ENCODE results near the gene CD74.

Gene CD74

DNA sequence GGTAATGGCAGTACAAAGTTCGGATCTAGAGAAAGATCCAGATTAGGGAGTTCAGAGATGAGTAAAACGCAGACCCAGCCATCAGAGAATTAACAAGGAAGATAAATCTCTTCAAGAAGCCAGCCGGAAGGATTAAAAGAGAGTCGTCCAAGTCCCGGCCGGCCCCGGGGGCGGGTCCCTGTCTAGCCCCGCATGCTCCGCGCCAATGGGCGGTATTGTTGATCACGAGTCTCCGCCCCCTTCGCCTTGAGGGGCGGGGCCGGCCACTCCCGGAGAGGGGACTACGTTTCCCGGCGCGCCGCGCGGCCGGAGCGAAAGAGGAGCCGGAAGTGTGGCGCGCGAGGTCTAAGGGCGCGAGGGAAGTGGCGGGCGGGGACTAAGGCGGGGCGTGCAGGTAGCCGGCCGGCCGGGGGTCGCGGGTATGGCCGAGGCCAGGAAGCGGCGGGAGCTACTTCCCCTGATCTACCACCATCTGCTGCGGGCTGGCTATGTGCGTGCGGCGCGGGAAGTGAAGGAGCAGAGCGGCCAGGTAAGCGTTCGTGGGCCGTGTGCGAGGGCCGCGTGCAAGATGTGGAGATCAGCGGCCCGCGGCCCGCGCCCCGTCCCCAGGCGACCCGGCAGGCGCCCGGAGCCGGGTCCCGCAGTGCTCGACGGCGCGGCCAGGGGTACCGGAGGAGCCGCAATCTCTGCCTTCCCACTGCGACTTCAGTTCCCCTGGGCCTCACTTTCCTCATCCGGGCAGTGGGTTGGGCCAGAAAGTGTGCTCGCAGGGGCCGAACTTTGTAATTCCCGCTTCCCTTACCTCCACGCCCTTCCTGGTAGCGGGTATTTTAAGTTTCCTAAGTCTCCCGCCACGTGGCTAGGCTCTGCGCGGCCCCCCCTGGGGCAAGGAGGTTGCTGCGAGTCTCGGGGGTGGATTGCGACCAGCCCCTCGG lies 55.1 kb downstream of the CD74 start, which contains the start of gene TCOF1:
TSS of gene TCOF1 (plus strand) at position 372 of the 935 bp plus-strand sequence. CDS start at position 422, 50 bp downstream.
- peak; percentile 97 for DNase-seq

DNA sequence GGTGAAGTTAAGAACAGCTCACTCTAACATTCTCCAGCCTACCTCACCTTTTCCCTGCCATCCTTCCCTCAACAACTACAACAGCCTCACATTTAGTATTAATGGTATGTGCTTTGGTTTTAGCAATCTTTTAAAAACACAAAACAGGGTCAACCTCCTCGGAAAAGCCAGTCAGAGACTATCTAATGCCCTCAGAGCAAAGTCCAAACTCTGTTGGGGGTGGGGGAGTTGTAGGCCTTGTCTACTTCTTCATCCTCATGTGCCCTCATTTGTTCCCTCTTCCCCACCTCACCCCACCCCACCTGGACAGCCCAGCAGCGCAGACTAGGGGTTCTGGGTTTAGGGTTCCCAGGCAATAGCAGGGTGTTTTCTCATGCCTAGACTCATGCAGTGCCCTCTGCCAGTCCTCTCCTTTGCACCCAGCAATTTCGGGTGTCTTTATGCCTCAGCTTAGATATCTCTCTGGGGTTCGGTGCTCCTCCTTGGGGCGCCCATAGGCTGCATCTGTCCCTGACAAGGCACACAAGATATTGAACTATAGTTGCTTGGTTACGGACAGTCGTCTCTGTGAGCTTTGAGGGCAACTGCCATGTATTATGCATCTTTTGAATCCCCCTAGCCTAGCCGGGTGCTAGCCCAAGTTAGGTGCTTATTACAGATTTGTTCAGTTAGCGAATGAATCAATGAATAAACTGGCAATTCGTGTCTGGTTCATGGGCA lies 56.0 kb downstream of the CD74 start:
- DNase-seq = no peak

DNA sequence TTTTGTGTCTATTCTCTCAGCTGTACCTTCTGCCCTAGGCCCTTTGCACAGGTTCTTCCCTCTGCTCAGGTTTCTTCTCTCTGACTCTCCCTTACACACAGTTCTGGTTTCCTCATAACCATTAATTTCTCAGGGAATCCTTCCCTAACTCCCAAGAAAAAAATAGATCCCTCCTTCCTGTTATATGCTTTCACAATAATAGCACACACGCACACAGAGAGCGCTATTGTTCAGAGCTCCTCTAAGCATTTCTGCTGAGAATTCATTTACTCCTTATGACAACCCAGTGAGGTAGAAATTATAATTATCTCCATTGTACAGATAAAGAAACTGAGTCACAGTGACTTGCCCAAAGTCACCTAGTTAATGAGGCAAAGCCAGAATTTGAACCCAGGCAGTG lies 56.9 kb downstream of the CD74 start:
- DNase-seq = no peak

DNA sequence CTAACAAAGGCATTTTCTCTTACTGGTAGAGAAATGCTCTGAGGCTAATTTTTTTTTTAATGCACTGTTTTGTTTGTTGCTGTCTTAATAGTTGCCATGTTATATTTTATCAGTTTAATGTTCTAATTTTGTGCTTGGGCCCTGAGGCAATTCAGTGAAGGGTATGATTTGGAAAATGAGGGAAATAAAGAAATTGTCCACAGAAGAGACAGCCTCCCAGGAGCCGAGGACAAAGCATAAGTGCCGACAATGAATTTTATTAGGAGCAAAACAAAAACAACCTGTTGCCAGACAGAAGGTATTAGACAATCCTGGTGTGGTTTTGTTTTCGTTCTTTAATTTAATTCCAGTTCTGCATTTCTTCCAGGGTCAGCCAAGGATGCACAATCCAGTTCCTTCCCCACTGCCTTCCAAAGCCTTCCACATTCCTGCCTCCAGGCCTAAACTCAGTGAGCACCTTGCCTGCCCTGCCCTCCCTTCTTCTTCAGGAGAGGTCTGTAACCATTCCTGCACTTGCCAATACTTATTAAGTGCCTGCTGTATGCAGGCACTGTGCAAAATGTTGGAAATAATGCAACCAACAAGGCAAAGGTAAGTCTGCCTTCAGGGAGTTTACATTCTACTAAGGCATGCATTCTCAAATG lies 59.6 kb downstream of the CD74 start:
- DNase-seq = no peak

DNA sequence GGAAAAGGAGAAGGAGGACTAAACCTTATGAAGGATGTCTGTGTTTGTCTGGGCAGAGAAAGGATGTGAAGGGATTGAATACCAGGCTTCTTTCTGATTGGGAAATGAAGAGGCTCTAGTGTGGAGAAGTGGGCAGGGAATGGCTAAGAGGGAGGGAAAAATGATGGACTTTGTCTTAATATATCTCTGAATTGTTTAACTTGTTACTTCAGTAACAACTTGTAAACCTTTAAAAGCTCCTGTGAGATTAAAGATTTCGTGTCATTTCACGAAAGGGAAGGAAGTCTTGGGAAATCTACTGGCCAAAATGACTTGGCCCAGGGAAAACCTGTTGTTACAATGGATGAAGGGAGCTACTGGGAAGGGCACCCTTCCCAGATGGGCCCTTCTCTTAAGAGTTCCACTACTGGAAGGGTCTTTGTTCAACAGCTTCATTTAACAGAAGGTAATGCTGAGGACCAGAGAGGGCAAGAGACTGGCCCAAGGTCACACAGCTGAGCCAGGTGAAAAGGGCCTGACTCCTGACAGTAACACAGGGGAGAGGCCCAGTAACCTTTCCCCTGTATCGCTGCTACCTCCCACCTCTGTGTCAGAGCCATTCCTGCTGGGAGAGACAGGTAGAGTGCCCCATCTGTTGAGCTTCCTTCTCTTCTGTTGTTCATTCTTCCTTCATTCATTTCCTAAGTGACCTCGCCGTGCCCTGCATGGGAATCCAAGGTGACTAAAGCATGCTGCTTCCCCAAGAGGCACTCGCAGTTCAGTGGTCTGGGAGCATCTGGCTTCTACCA lies 60.3 kb downstream of the CD74 start:
- DNase-seq = no peak
